T-helper 17 cell (primary cell): ENCODE data around the gene ANKRD60. TPM values are rescaled to one million over a fixed set of nuclear protein-coding genes. Genes with fewer than 3 reads are reported as not detected.

Source experiments
- ATAC-seq: fragments of 150-1000 bp; cut with Tn5 transposase; 2 replicates; pipeline ENCODE4 v1.10.0; 2021; ENCODE audit warnings: mild to moderate bottlenecking, moderate library complexity
- DNase-seq, 3 donors: peaks; one replicate each; pipeline versions ENCODE4 v3.0.0 to v3.0.0-alpha.2; 2020 to 2021
- H3K9me3 ChIP-seq: one replicate; pipeline ENCODE4 v1.7.0; 2013; ENCODE audit warnings: low read length, mild to moderate bottlenecking; ENCODE audit not compliant: control insufficient read depth, poor library complexity, severe bottlenecking
- H3K27ac Mint-ChIP-seq: one replicate; pipeline ENCODE4 v1.8.0; 2022; ENCODE audit warnings: mild to moderate bottlenecking, moderate library complexity, mixed read lengths
- H3K27me3 Mint-ChIP-seq: one replicate; pipeline ENCODE4 v1.8.0; 2022; ENCODE audit warnings: mixed read lengths
- H3K36me3 Mint-ChIP-seq: one replicate; pipeline ENCODE4 v1.8.0; 2022; ENCODE audit warnings: low read depth, mixed read lengths
- H3K4me1 Mint-ChIP-seq: one replicate; pipeline ENCODE4 v1.8.0; 2022; ENCODE audit warnings: mild to moderate bottlenecking, mixed read lengths
- H3K4me3 Mint-ChIP-seq: one replicate; pipeline ENCODE4 v1.8.0; 2022; ENCODE audit warnings: mild to moderate bottlenecking, moderate library complexity, mixed read lengths
- total RNA-seq, 4 donors: library from RNA in 2 of 4; stranded (reverse) in 2 of 4; gene quantifications; one replicate each; pipeline ENCODE4 v1.2.3 and lab custom pipeline; 2022 to 2026

Gene ANKRD60
- total RNA-seq, 2 donors from 2014 or later = not detected

- Mint-ChIP-seq H3K4me1 (peaks cover 5% of the 10 kb centered on the region), H3K27me3 (peaks cover 50% of the 10 kb centered on the region), H3K4me3 (no peak overlapping the region), H3K36me3 (peaks cover 7% of the 10 kb centered on the region), H3K27ac (no peak overlapping the region)
- H3K9me3 ChIP-seq = no peaks in the 10 kb centered on the region
- DNase-seq = no peak
- ATAC-seq = no peak
Observed at GRCh38 chr20:58184984-58185383, 43.5 kb downstream of the ANKRD60 start.

- Mint-ChIP-seq H3K4me1 (peaks cover 9% of the 10 kb centered on the region), H3K36me3 (peaks cover 7% of the 10 kb centered on the region), H3K27ac (no peak overlapping the region), H3K27me3 (peaks cover 42% of the 10 kb centered on the region), H3K4me3 (no peak overlapping the region)
- no peak for DNase-seq
- no peaks in the 10 kb centered on the region for H3K9me3 ChIP-seq
- ATAC-seq = no peak
Observed at GRCh38 chr20:58184063-58184462, 44.4 kb downstream of the ANKRD60 start.

- ATAC-seq (no peak), DNase-seq (no peak)
- Mint-ChIP-seq H3K27me3 (peaks cover 44% of the 10 kb centered on the region), H3K36me3 (peaks cover 5% of the 10 kb centered on the region), H3K4me3 (no peak overlapping the region), H3K4me1 (peaks cover 12% of the 10 kb centered on the region), H3K27ac (no peak overlapping the region)
- no peaks in the 10 kb centered on the region for H3K9me3 ChIP-seq
Observed at GRCh38 chr20:58182521-58183140, 45.8 kb downstream of the ANKRD60 start.

GRCh38 chr20:58179432-58180099 is 48.9 kb downstream of the ANKRD60 start:
- DNase-seq = peak; percentile 47 to 65 (median 55)
- peak overlapping the region; percentile 58 for H3K4me3 Mint-ChIP-seq
- peaks cover 44% of the 10 kb centered on the region for H3K27me3 Mint-ChIP-seq
- peak; percentile 89 for ATAC-seq
- H3K36me3 Mint-ChIP-seq = peaks cover under 1% of the 10 kb centered on the region
- H3K4me1 Mint-ChIP-seq = peaks cover 7% of the 10 kb centered on the region
- no peak overlapping the region for H3K27ac Mint-ChIP-seq
- no peaks in the 10 kb centered on the region for H3K9me3 ChIP-seq

- Mint-ChIP-seq H3K27me3 (peaks cover 49% of the 10 kb centered on the region), H3K4me1 (peaks cover 7% of the 10 kb centered on the region), H3K36me3 (no peaks in the 10 kb centered on the region), H3K4me3 (peak overlapping the region; percentile 58), H3K27ac (no peak overlapping the region)
- H3K9me3 ChIP-seq = no peaks in the 10 kb centered on the region
- no peak for DNase-seq
- ATAC-seq = no peak
Observed at GRCh38 chr20:58179083-58179431, 49.4 kb downstream of the ANKRD60 start.

- H3K9me3 ChIP-seq = no peaks in the 10 kb centered on the region
- Mint-ChIP-seq H3K27ac (no peak overlapping the region), H3K4me3 (no peak overlapping the region), H3K36me3 (no peaks in the 10 kb centered on the region), H3K4me1 (peaks cover 7% of the 10 kb centered on the region), H3K27me3 (peaks cover 53% of the 10 kb centered on the region)
- no peak for DNase-seq
- no peak for ATAC-seq
Observed at GRCh38 chr20:58177799-58178198, 50.7 kb downstream of the ANKRD60 start.

GRCh38 chr20:58175836-58176235 is 52.6 kb downstream of the ANKRD60 start:
- no peak for ATAC-seq
- Mint-ChIP-seq H3K4me1 (peaks cover 7% of the 10 kb centered on the region), H3K27ac (no peak overlapping the region), H3K36me3 (no peaks in the 10 kb centered on the region), H3K27me3 (peaks cover 45% of the 10 kb centered on the region), H3K4me3 (no peak overlapping the region)
- no peak for DNase-seq
- H3K9me3 ChIP-seq = no peaks in the 10 kb centered on the region

GRCh38 chr20:58175425-58175824 is 53.0 kb downstream of the ANKRD60 start:
- peaks cover 45% of the 10 kb centered on the region for H3K27me3 Mint-ChIP-seq
- H3K36me3 Mint-ChIP-seq = no peaks in the 10 kb centered on the region
- DNase-seq (no peak), ATAC-seq (no peak)
- H3K4me3 Mint-ChIP-seq = no peak overlapping the region
- H3K9me3 ChIP-seq = no peaks in the 10 kb centered on the region
- H3K27ac Mint-ChIP-seq = no peak overlapping the region
- peaks cover 7% of the 10 kb centered on the region for H3K4me1 Mint-ChIP-seq

- H3K36me3 Mint-ChIP-seq = no peaks in the 10 kb centered on the region
- no peaks in the 10 kb centered on the region for H3K9me3 ChIP-seq
- no peak overlapping the region for H3K27ac Mint-ChIP-seq
- no peak overlapping the region for H3K4me3 Mint-ChIP-seq
- H3K4me1 Mint-ChIP-seq = peaks cover 6% of the 10 kb centered on the region
- H3K27me3 Mint-ChIP-seq = peaks cover 45% of the 10 kb centered on the region
- ATAC-seq (no peak), DNase-seq (no peak)
Observed at GRCh38 chr20:58174708-58175280, 53.7 kb downstream of the ANKRD60 start.

- Mint-ChIP-seq H3K4me1 (peaks cover 3% of the 10 kb centered on the region), H3K4me3 (no peak overlapping the region), H3K27me3 (peaks cover 45% of the 10 kb centered on the region), H3K27ac (no peak overlapping the region), H3K36me3 (no peaks in the 10 kb centered on the region)
- H3K9me3 ChIP-seq = no peaks in the 10 kb centered on the region
- no peak for DNase-seq
- ATAC-seq = no peak
Observed at GRCh38 chr20:58173930-58174707, 54.3 kb downstream of the ANKRD60 start.

GRCh38 chr20:58173091-58173490 is 55.4 kb downstream of the ANKRD60 start:
- Mint-ChIP-seq H3K36me3 (no peaks in the 10 kb centered on the region), H3K27ac (no peak overlapping the region), H3K4me3 (no peak overlapping the region), H3K27me3 (peaks cover 38% of the 10 kb centered on the region), H3K4me1 (no peaks in the 10 kb centered on the region)
- DNase-seq = no peak
- ATAC-seq = no peak
- no peaks in the 10 kb centered on the region for H3K9me3 ChIP-seq

- Mint-ChIP-seq H3K27me3 (peaks cover 29% of the 10 kb centered on the region), H3K36me3 (no peaks in the 10 kb centered on the region), H3K4me3 (peak overlapping the region; percentile 45), H3K4me1 (no peaks in the 10 kb centered on the region), H3K27ac (peak overlapping the region; percentile 24)
- peak; percentile 30 for ATAC-seq
- no peaks in the 10 kb centered on the region for H3K9me3 ChIP-seq
- DNase-seq = no peak
Observed at GRCh38 chr20:58171796-58172425, 56.5 kb downstream of the ANKRD60 start.

- Mint-ChIP-seq H3K27ac (no peak overlapping the region), H3K4me3 (no peak overlapping the region), H3K36me3 (no peaks in the 10 kb centered on the region), H3K27me3 (peaks cover 18% of the 10 kb centered on the region), H3K4me1 (no peaks in the 10 kb centered on the region)
- H3K9me3 ChIP-seq = no peaks in the 10 kb centered on the region
- DNase-seq (no peak), ATAC-seq (no peak)
Observed at GRCh38 chr20:58169450-58169849, 59.0 kb downstream of the ANKRD60 start.
